Panc1 (cell line): ENCODE measurements around the gene VWA8. TPM values are rescaled to one million over a fixed set of nuclear protein-coding genes. Genes with fewer than 3 reads are reported as not detected.
A peak's percentile ranks its signal among the peaks of the same experiment; 100 is the strongest.

ENCODE experiments used
- ATAC-seq: fragments of 200-7000 bp; cut with Tn5 transposase; 2 replicates; pipeline ENCODE4 v1.9.1; 2020; ENCODE audit warnings: mild to moderate bottlenecking, moderate library complexity
- BruUV-seq: library from RNA; stranded (reverse); fragments of 400-500 nt; replicated peaks from 2 replicates; lab custom pipeline; 2021; lab: Mats Ljungman, UMichigan
- CTCF ChIA-PET: fragments of 300-600 bp; sonication (Branson Sonifier 250); formaldehyde crosslinking; loops from one replicate; lab custom pipeline; 2022; ENCODE audit warnings: antibody characterized with exemption; lab: Charles Lee
- POLR2A ChIA-PET: fragments of 300-600 bp; sonication (Branson Sonifier 250); formaldehyde crosslinking; loops from one replicate; lab custom pipeline; 2022; ENCODE audit warnings: antibody characterized with exemption; lab: Charles Lee
- DNase-seq: peaks from one replicate; pipeline ENCODE4 v3.0.0-alpha.2; 2010; ENCODE audit warnings: low read depth, low spot score
- H3K27ac ChIP-seq: 2 replicates; pipeline ENCODE4 v1.5.1; 2011; ENCODE audit warnings: mild to moderate bottlenecking, low read length, inconsistent platforms
- H3K27me3 ChIP-seq: fragments of 200-500 bp; sonication (Bioruptor generic); 2 replicates; pipeline ENCODE4 v1.6.0; 2014; ENCODE audit warnings: low read length, inconsistent platforms; ENCODE audit not compliant: control insufficient read depth, insufficient read depth
- H3K36me3 ChIP-seq: fragments of 200-500 bp; sonication (Bioruptor generic); 2 replicates; pipeline ENCODE4 v1.5.1; 2014; ENCODE audit warnings: inconsistent platforms, mild to moderate bottlenecking, low read length, moderate library complexity; ENCODE audit not compliant: control insufficient read depth, insufficient read depth
- H3K4me1 ChIP-seq: 2 replicates; pipeline ENCODE4 v1.5.1; 2011; ENCODE audit warnings: inconsistent platforms, mild to moderate bottlenecking, low read length, moderate library complexity; ENCODE audit not compliant: control insufficient read depth, insufficient read depth
- H3K4me3 ChIP-seq, 2 experiments: 2 replicates each; pipeline ENCODE4 v1.5.1; 2011 to 2012; ENCODE audit warnings: low read depth in 2 of 2, low read length in 2 of 2, mild to moderate bottlenecking in 2 of 2, inconsistent platforms in 1 of 2, moderate library complexity in 1 of 2
- H3K9me3 ChIP-seq: fragments of 200-500 bp; sonication (Bioruptor generic); 2 replicates; pipeline ENCODE4 v1.5.1; 2014; ENCODE audit warnings: low read depth, mild to moderate bottlenecking, inconsistent platforms, low read length, moderate library complexity; ENCODE audit not compliant: control insufficient read depth, insufficient read depth
- POLR2AphosphoS5 ChIP-seq: IDR thresholded peaks from 2 replicates; pipeline ENCODE4 v1.6.1; 2012; ENCODE audit warnings: mild to moderate bottlenecking, low read depth, low read length, moderate library complexity
- SIN3A ChIP-seq: IDR thresholded peaks from 2 replicates; pipeline ENCODE4 v1.6.1; 2012; ENCODE audit warnings: low read depth, mild to moderate bottlenecking, low read length, moderate library complexity, borderline replicate concordance; ENCODE audit not compliant: insufficient read depth
- TCF7L2 ChIP-seq: IDR thresholded peaks from 2 replicates; pipeline ENCODE4 v1.6.1; 2011; ENCODE audit warnings: mild to moderate bottlenecking, low read depth, low read length, inconsistent platforms
- in situ Hi-C: cut with HindIII; loops from 2 replicates; pipeline ENCODE4 v1.10.0; 2016; ENCODE audit warnings: low sequenced_read_pairs, low pct_unique_long_range_greater_than_20kb
- intact Hi-C: fragments of 100-400 bp; cut with micrococcal nuclease; formaldehyde crosslinking; loops from one replicate; pipeline ENCODE4 v1.10.0; 2022; ENCODE audit not compliant: unreplicated experiment
- total RNA-seq: library from RNA; stranded (reverse); gene quantifications from one replicate; pipeline ENCODE4 v1.2.1, GENCODE V29; 2021; ENCODE audit not compliant: unreplicated experiment
- TF ChIP-seq, protein P1 (sequence below): fragments of 450-650 bp; IDR thresholded peaks from 2 replicates; pipeline ENCODE4 v1.5.1; 2017; ENCODE audit warnings: mild to moderate bottlenecking
- TF ChIP-seq, protein P2 (sequence below), 2 experiments: IDR thresholded peaks; 2 replicates each; pipeline ENCODE4 v1.6.1; 2011 to 2012; ENCODE audit warnings: low read depth in 2 of 2, control low read depth in 1 of 2, low read length in 1 of 2, mild to moderate bottlenecking in 1 of 2, moderate library complexity in 1 of 2; ENCODE audit not compliant: insufficient read depth in 1 of 2

Gene VWA8
- total RNA-seq, 1 experiment from 2014 or later, result 11.2 TPM

DNA sequence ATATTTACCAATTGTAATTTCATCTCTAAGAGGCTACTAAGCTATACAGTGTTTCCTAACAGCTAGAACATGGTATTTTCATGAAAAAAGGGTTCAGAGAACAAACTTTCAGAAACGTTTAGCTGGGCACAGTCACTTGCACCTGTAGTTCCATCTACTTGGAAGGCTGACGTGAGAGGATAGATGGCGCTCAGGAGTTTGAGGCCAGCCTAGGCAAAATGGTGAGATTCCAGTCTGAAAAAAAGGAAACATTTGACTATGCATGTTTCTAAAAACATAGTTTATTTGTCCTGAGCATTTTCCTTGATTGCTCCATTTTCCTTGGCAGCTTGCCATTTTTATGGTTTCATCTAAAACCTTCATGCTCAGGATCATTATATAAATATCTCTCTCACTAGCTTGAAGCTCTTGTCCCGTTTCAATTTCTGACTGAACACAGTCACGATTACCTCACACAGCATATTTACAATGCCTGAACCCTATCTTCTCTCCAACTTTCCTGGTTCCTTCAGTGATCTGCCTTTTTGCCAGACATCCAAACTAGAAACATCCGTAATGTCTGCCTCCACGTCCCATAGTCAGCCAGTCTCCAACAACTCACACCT lies 302.8 kb downstream of the VWA8 start:
- Histone ChIP-seq H3K27ac (no peak overlapping the region), H3K9me3 (no peaks in the 10 kb centered on the region), H3K4me3 (no peak overlapping the region), H3K27me3 (no peaks in the 10 kb centered on the region), H3K36me3 (no peaks in the 10 kb centered on the region; the same call in 1 of the 2 replicates), H3K4me1 (no peaks in the 10 kb centered on the region)
- no peak for TF ChIP-seq POLR2AphosphoS5
- TF ChIP-seq, protein P1, sequence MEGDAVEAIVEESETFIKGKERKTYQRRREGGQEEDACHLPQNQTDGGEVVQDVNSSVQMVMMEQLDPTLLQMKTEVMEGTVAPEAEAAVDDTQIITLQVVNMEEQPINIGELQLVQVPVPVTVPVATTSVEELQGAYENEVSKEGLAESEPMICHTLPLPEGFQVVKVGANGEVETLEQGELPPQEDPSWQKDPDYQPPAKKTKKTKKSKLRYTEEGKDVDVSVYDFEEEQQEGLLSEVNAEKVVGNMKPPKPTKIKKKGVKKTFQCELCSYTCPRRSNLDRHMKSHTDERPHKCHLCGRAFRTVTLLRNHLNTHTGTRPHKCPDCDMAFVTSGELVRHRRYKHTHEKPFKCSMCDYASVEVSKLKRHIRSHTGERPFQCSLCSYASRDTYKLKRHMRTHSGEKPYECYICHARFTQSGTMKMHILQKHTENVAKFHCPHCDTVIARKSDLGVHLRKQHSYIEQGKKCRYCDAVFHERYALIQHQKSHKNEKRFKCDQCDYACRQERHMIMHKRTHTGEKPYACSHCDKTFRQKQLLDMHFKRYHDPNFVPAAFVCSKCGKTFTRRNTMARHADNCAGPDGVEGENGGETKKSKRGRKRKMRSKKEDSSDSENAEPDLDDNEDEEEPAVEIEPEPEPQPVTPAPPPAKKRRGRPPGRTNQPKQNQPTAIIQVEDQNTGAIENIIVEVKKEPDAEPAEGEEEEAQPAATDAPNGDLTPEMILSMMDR, result peak; percentile 10; the same call in 1 of the 2 replicates
- ATAC-seq (no peak), DNase-seq (no peak)
- BruUV-seq, result no TSS peak
- ChIA-PET CTCF (no interaction called here), POLR2A (interaction anchor here (0.7 kb wide), 1 partner anchor 597 kb away, joined by 3 read pairs; no protein-coding TSS in a partner anchor)
- in situ Hi-C loops, result no loop called here
- intact Hi-C loops, result loop anchor here (10.0 kb wide), 1 partner anchor 273 kb away; no protein-coding TSS in a partner anchor

DNA sequence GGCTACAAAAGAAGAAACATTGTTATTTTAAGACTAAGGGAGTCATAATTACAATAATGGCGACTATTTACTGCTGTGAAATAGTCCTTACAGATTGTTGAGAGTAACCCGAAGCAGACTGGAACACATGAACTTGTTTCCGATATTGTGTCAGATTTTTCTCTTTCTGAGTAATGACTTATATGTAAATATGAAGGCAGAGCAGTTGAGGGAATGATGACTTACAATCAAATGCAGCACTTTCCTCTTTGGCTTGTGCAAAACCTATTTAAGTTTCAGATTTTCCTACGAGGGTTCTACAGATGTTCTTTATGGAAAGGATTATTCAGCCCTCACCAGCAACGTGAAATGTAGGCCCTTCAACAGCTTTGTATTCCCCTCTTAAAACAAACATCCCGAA lies 304.9 kb downstream of the VWA8 start:
- intact Hi-C loops (loop anchor here (10.0 kb wide), 1 partner anchor 271 kb away; no protein-coding TSS in a partner anchor), in situ Hi-C loops (no loop called here)
- ChIA-PET POLR2A (no interaction called here), CTCF (no interaction called here)
- no peak for TF ChIP-seq POLR2AphosphoS5
- TF ChIP-seq SIN3A, result no peak
- TF ChIP-seq, protein P1, result no peak
- TF ChIP-seq, protein P2, sequence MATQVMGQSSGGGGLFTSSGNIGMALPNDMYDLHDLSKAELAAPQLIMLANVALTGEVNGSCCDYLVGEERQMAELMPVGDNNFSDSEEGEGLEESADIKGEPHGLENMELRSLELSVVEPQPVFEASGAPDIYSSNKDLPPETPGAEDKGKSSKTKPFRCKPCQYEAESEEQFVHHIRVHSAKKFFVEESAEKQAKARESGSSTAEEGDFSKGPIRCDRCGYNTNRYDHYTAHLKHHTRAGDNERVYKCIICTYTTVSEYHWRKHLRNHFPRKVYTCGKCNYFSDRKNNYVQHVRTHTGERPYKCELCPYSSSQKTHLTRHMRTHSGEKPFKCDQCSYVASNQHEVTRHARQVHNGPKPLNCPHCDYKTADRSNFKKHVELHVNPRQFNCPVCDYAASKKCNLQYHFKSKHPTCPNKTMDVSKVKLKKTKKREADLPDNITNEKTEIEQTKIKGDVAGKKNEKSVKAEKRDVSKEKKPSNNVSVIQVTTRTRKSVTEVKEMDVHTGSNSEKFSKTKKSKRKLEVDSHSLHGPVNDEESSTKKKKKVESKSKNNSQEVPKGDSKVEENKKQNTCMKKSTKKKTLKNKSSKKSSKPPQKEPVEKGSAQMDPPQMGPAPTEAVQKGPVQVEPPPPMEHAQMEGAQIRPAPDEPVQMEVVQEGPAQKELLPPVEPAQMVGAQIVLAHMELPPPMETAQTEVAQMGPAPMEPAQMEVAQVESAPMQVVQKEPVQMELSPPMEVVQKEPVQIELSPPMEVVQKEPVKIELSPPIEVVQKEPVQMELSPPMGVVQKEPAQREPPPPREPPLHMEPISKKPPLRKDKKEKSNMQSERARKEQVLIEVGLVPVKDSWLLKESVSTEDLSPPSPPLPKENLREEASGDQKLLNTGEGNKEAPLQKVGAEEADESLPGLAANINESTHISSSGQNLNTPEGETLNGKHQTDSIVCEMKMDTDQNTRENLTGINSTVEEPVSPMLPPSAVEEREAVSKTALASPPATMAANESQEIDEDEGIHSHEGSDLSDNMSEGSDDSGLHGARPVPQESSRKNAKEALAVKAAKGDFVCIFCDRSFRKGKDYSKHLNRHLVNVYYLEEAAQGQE (IDR thresholded peaks at IDR 0.05; ENCODE audit: insufficient read depth in 1 of 2, low read depth in 2 of 2, low read length in 1 of 2), result no peak
- no peak for TF ChIP-seq TCF7L2
- Histone ChIP-seq H3K36me3 (no peaks in the 10 kb centered on the region), H3K4me3 (no peak overlapping the region), H3K9me3 (no peaks in the 10 kb centered on the region), H3K27ac (no peak overlapping the region), H3K27me3 (no peaks in the 10 kb centered on the region), H3K4me1 (peaks cover 3% of the 10 kb centered on the region; the same call in 1 of the 2 replicates)
- BruUV-seq, result no TSS peak
- ATAC-seq, result no peak
- DNase-seq, result no peak
